ENCODE measurements around the gene BRD7.

Gene BRD7

DNA sequence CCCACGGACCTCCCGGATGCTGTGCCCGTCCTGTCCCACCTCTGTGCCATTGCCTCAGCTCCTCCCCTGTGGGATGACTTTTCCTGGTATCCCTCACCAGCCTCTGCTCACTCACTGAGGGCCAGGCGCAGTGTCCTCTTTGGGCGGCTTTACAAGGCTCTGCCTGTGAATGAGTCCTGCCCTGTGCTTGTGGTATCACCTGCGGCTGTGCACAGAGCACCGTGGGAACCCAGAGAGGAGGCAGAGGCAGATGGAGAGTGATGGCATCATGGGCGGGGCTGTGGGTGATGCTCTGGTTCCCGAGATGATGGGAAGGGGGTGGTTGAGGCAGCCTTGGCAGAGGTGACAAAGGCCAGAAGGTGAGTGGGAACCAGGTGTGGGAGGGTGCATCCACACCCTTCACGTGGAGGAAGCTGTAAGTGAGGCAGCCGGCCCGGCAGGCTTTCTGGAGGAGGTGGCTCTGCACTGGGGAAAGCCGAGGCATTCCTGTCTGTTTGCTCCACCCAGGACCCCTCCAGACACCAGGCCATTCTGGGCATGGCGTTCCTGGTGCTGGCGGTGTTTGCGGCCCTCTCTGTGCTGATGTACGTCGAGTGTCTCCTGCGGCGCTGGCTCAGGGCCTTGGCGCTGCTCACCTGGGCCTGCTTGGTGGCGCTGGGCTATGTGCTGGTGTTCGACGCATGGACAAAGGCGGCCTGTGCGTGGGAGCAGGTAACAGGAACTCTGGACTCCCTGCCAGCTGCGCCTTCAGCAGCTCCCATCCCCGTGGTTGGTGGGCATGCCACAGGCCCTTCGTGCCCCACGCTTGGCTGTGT is 78.6 kb downstream of the BRD7 start:
- H3K4me3 ChIP-seq (ENCODE audit: low read depth, low read length): no peak overlapping the region
- DNase-seq (ENCODE audit: low read depth): no peak
- in situ Hi-C loops (cut with HindIII; ENCODE audit: low sequenced_read_pairs): no loop called here
- no peak for TF ChIP-seq CTCF (IDR thresholded peaks at IDR 0.05; ENCODE audit: low read depth, low read length, missing control alignments)

DNA sequence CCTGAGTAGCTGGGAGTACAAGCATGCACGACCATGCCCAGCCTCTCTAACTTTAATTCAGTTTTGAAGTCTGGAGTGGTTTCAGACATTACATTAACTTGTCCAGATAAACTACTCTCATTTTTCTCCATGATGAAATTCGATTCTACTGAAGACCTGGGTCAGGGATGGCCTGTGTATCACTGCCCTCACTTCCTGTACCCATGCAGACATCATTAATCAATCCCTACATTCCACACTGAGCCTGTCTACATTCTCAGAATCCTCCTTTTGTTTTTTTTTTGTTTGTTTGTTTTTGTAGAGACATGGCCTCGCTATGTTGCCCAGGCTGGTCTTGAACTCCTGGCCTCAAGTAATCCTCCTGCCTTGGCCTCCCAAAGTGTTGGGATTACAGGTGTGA is 79.9 kb downstream of the BRD7 start:
- no peak overlapping the region for H3K4me3 ChIP-seq (ENCODE audit: low read depth, low read length)
- TF ChIP-seq CTCF (IDR thresholded peaks at IDR 0.05; ENCODE audit: low read depth, low read length, missing control alignments): no peak
- in situ Hi-C loops (cut with HindIII; ENCODE audit: low sequenced_read_pairs): no loop called here
- no peak for DNase-seq (ENCODE audit: low read depth)

DNA sequence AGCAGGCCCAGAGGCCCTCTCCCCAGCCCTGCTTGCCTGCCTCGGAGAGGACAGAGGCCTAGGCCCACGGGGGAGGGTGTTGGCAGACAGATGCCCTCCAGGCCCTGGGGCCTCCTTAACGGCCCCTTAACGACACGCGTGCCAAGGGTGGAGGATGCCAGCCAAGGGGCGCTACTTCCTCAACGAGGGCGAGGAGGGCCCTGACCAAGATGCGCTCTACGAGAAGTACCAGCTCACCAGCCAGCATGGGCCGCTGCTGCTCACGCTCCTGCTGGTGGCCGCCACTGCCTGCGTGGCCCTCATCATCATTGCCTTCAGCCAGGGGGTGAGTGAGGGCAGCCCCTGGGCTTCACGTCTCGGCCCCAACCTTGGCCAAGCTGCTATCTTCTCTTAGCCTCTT is 80.8 kb downstream of the BRD7 start:
- TF ChIP-seq CTCF (IDR thresholded peaks at IDR 0.05; ENCODE audit: low read depth, low read length, missing control alignments): no peak
- in situ Hi-C loops (cut with HindIII; ENCODE audit: low sequenced_read_pairs): no loop called here
- no peak for DNase-seq (ENCODE audit: low read depth)
- no peak overlapping the region for H3K4me3 ChIP-seq (ENCODE audit: low read depth, low read length)

- TF ChIP-seq CTCF (IDR thresholded peaks at IDR 0.05; ENCODE audit: low read depth, low read length, missing control alignments): no peak
- DNase-seq (ENCODE audit: low read depth): no peak
- in situ Hi-C loops (cut with HindIII; ENCODE audit: low sequenced_read_pairs): no loop called here
- H3K4me3 ChIP-seq (ENCODE audit: low read depth, low read length): no peak overlapping the region
These were observed 82.1 kb downstream of the BRD7 start for GRCh38 chr16:50286681-50287080.

DNA sequence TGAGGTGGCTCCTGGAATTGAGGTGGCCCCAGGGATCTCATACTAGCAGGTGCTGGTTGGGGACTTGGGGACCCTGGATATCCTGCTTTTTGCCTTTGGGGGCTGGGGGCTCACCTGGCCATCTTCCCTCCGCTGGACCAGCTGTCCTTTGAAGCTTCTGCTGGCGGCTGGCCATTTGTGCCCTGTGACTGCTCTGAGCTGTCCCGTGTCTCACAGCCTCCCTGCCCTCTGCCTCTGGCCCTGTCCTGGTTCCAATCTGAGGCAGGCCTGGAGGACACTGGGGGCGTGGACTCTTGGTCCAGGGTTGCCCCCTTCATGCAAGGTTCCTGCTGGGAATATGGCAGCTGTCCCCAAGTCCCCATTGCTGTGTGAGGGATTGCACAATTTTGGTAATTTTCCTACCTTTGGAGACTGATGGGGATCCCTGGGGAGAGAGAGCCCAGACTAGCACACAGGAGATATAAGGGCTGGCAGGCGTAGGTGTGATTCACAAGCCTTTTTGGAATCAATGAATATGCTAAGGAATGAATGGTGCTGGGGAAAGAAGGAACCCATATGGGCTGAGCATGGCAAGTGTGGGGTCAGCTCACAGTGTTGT is 83.3 kb downstream of the BRD7 start:
- in situ Hi-C loops (cut with HindIII; ENCODE audit: low sequenced_read_pairs): no loop called here
- TF ChIP-seq CTCF (IDR thresholded peaks at IDR 0.05; ENCODE audit: low read depth, low read length, missing control alignments): no peak
- no peak overlapping the region for H3K4me3 ChIP-seq (ENCODE audit: low read depth, low read length)
- DNase-seq (ENCODE audit: low read depth): no peak

- in situ Hi-C loops (cut with HindIII; ENCODE audit: low sequenced_read_pairs): no loop called here
- no peak overlapping the region for H3K4me3 ChIP-seq (ENCODE audit: low read depth, low read length)
- no peak for DNase-seq (ENCODE audit: low read depth)
- no peak for TF ChIP-seq CTCF (IDR thresholded peaks at IDR 0.05; ENCODE audit: low read depth, low read length, missing control alignments)
These were observed 84.5 kb downstream of the BRD7 start for GRCh38 chr16:50284131-50284911.

Measured in astrocyte of the cerebellum (primary cell).